Ecto neural progenitor cell (in vitro differentiated cells): Measurements from ENCODE around the gene WNT11.

Experiments
- DNase-seq: peaks from one replicate; pipeline ENCODE4 v3.0.0-alpha.2; 2018; ENCODE audit warnings: low spot score

WNT11 gene

DNA sequence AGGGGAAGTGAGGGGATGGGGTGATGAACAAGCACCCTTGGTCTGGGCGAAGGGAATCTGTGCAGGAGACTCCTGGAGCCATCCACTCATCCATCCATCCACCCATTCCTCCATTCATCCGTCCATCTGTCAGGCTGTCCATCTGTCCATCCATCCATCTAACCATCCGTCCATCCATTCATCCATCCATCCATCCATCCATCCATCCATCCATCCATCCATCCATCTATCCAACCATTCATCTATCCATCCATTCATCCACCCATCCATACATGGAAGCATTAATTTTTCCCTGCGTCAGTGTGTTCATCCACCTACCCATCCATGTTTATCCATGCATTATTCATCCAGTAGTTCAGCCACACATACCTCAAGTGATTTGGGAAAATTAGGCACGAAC, 32.0 kb downstream of the WNT11 start:
- no peak for DNase-seq

DNA sequence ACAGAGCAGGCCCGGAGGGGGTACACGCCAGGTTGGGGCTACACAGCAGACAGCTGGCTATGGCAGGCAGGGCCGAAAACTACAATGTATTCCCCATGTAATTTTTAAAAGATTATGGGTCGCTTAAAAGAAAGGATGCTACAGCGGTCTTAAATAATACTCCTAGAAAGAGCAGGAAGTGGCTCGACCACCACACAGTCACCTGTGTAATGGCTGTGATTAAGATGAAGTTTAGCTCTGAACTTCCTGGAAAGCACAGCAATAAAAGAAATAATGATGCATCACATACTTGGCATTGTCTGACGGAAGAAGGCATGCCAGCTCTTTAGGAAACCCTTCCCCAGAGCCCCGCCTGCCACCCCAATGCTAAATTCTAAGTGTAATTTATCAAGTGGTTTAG, 32.6 kb downstream of the WNT11 start:
- no peak for DNase-seq

DNA sequence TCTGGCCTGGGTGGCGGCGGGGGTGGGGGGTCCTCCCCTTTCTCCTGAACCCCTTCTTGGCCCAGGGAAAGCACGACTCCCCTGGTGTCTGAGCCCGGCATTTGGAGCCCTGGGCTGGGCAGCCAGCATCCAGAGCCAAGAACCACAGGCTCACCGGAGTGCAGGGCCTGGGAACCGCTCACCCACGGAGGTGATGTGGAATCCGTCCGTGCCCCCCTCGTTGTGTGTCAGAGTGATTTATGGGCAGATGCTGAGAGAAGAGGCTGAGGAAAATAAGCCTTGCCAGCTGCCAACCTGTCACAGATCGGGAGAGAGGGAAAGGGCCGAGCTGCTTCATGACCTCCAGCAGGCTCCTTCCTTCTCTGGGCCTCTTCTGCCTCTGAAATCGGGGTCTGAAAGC, 33.7 kb downstream of the WNT11 start:
- DNase-seq = no peak

DNA sequence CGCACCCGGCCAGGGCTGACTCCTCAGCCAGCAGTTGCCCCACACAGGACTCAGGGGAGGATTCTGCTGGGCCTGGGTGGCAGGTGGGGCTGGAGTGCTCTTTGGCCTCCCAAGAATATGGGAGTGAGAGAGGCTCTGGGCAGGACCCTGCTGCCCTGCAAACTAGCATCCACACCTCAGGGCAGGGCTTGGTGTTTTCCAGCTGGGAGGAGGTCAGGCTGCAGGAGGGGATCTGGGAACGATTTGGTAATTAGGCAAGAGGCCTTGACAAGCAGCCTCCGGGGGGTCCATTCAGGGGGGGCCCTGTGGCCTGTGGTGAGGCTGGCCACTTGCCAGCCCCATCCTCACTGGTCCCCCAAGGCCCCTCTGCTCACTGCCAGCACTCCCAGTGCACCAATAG, 35.8 kb downstream of the WNT11 start:
- DNase-seq = no peak

DNA sequence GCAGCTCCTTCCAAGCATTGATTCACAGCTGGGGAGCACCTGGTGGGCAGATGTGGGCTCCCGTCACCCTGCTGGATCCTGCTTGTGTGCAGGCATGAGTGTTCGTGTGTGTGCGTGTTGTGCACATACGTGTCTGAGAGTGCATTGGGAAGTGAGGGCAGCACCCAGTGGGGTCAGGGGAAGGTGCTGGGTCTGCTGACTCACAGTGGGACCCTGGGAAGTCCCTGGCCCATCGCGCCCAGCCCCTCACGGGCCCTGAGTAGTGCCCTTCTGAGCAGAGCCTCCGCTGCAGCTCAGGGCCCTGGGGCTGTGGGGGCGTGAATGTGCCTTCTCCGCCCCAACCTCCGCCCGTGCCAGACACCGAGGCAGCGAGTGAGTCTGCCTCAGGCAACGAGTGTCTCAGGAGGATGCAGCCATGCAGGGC, 36.8 kb downstream of the WNT11 start:
- no peak for DNase-seq

DNA sequence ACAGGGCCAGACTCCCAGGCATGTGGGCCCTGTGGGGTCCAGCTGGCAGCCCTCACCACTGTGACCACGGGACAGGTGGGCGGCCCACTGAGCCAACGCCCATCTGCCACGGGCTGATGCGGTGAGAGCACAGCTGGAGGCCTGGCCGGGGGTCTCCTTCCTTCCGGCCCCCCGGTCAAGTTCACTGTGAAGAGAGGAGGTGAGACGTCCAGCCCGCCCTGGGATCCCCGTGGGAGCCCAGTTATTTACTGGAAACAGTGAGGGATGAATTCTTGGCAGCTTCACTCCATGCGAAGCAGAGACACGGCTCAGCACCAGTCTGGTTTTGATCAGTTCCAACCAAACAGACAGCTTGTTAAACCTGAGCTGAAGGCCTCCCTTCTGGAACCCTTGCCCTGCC, 38.7 kb downstream of the WNT11 start:
- no peak for DNase-seq

DNA sequence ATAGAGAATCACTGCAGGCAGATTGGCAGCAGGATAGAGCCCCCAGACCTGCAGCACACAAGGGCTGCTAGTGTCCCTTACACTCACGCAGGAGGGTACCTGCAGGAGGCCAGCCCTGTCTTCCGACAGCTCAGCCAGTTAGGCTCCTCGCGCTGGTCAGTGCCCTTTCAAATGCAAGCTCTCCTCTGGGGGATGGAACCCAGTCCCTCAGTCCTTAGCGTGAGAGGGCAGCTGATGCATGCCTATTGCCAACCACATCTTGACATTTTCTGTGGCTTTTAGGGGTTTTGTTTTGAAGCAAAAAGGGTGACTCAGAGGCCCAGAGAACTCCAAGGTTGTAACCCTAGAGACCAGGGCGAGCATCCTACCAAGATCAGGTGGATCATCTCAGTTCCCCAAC, 40.0 kb downstream of the WNT11 start:
- no peak for DNase-seq

DNA sequence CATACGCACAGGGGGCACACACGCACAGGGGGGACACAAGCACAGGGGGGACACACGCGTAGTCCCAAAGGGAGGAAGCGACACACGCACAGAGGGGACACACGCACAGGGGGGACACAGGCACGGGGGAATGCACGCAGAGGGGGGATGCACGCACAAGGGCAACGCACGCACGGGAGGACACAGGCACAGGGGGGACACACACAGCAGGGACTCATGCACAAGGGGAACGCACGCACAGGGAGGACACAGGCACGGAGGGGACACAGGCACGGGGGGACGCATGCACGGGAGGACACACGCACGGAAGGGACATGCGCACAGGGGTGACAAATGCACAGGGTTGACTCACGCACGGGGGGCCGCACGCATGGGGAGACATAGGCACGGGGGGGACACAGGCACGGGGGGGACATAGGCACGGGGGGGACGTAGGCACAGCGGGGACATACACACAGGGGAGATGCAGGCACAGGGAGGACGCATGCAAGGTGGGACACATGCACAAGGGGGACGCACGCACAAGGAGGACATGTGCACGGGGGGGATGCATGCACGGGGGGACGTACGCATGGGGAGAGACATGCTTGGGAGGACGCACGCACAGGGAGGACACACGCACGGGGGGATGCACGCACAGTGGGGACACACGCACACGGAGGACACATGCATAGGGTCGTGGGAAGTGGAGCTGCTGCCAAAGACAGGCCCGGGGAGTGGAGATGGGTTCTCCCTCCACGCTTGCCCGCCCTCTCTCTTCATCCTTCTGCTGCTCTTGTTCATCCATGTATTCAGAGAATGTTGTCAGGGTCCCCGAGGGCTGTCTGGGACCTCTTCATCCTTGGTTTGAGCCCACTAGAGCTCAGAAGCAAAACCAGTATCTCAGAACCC, 41.2 kb downstream of the WNT11 start:
- DNase-seq = no peak

DNA sequence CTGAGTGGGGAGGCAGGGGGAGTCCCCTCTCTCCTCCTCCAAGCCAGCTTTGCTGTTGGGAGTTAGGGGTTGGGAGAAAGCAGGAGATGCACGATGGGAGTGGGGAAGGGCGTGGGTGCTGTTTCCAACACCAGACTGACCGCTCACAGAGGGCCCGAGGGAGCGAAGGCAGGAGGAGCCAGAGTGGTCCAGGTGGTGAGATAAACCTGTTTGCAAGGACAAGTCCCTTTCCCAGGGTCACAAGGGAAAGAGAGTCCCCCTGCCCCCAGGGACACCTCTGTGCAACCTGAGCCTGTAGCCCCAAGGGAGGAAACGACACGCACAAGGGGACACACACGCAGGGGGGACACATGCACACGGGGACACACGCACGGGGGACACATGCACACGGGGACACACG, 42.2 kb downstream of the WNT11 start:
- DNase-seq = no peak

DNA sequence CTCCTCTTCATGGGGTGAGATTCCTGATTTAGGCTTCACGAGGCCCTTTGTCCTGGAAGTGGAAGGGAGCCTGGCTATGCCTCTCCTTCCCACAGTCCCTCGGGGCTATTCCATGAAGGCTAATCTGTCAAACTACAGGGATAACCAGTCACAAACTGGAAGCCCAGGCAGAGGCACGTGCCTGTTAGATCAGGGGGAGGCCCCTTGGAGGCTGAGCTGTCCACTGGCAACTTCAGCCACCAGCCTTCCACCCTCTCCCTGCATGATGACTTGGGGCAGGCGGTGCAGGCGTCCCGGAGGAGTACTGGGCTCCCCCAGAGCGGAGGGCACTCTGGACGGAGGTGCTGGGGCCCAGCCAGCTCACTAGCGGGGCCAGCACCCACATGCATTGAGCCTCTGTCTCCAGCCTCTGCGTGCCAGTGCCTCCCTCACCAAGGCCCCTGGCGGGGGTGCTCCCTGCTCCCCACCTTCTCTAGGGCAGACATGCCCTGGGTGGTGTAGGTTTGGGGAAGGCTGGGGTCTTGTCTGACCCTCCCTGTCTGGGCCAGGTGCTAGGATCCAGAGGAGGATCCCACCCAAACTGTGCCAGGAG, 42.9 kb downstream of the WNT11 start:
- DNase-seq = no peak

DNA sequence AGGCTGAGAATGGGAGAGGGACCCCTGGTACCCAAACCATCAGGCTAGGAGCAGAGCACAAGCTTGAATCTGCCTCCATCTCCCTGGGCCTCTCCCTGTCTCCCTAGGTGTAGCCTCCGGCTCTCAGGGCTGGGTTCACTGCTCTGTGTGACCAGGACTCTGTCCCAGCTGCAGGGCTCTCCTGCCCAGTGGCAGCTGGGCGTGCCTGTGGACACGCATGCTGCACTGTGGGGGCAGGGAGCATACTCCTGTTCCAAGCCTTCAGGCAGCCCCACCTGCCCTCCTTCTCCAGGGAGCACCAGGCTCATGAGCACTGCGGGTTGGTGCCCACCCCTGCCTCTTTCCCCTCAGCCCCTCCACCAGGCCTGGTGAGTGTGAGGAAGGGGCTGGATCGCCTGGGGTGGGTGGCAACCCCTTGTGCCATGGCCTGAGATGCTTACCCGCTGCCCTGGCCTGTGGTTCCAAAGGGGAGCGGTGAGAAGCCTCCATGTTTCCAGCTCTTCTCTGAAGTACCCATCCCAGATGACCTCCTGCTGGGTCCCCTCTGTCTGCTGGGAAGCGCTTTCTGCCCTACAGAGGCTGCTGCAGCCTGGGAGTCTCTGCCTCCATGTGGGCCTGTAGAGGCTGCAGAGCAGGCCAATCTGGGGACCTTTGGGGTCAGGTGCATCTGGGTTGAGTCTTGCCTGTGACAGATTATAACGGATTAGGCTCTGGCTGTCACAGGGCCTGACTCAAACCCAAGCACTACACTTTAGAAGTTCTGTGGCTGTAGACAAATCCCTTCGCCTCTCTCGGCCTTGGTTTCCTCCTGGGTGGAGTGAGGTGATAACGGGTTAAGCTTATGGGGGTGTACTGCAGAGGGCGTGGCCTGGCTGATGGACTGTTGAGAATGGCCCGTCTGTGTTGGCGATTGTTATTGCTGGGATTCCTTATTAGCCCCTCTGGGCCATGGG, 43.7 kb downstream of the WNT11 start:
- DNase-seq = no peak

DNA sequence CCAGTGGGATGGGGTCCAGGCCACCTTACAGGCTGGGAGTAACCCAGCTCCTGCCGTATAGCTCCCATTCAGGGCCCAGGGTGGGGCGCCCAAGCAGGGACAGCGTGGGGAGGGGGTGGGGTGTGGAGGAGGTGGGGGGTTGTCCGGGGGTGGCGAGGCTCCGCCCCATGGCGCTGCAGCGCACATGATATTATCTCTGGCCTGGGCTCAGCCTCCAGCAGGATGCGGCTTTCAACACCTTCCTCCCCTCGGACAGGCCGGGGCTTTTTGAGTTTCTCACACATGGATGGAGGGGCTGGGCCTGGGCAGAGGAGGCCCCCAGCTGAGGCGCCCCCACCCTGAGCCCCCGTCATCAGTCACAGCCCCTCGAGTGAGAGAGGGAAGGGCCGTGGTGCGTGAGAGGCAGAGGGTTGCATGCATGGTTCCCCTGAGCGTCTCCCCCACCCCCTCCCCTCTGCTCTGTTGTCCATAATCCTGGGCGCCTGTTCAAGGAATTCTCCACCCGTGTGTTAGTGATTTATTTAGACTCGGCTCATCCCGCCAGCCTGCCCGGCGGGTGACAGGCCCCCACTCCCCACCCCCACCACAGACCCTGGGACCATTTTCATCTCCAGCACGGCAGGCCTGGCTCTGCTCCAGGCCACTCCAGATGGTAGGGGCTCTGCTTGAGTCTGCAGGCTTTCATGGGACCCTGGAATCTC, 44.9 kb downstream of the WNT11 start:
- no peak for DNase-seq

DNA sequence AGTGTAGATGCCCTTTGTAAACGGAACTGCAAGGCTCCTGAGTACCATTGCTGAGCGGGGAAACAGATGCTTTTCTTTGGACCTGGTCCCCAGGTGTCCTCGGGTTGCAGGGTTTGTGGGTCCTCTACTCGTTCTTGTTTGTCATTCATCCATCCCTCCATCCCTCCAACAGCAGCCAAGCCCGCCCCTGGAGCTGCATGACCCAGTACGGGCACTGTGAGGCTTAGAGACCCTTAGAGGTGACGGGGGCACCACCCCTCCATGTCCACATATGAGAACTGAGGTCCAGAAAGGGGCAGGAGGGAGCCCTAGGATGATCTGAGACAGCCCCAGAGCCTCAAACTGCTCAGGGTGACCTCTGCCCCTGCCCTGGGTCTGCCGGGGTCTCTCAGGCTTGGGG, 45.4 kb downstream of the WNT11 start:
- DNase-seq = no peak

DNA sequence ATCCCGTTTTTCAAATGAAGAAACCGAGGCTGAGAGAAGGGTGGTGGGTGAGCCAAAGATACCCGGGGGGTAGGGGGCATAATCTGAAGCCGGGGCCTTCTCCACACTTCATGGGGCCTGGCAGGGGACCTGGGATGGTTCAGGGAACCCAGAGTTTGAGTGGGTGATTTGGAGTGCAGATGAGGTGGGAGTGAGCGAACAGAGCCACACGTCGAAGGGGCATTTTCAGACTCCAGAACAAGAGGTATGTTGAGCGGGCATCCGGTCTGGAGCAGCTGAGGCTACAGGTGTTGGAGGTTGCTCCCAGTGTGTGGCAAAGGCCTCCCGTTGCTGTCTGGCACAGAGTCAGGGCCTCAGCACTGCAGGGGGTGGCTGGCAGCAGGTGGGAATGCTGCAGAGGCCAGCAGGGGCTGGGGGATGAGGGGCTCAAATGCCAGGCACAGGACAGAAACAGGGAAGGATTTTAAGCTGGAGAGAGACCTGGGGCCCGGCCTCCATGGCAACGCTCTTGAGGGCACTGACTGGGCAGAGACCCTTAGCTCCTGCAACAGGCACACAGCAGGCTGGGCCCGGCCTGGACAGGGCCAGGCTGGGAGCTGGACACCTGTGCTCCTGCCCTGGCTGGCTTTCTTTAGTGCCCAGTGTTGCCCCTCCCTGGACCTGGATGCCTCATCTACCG, 46.2 kb downstream of the WNT11 start:
- DNase-seq = no peak

DNA sequence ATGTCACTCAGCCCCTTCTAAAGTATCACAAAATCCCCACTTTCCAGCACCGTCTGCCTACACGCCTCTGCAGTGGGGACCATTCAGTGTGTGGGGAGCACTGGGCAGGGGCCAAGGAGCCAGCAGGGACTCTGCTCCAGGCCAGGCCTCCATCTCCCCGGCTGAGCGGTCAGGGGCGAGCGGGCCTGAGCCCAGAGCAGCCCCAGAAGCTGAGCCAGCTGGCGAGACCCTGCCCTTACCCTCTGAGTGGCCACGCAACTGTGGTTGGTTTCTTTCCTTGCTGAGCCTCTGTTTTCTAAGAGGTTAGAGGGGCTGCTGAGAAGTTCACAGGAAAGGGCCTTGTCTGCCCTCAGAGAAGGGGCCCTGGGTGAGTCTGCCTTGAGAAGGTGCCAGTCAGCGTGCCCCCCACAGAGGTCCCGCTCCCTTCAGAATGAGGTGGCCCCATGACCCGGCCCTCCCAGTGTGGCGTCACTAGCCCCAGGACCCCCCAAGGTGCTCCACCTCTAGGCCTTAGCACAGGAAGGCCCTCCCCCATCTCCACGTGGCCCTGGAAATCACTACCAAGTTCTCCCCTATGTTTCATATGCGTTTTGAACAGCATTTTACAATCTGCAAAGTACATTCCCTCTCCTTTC, 46.9 kb downstream of the WNT11 start:
- no peak for DNase-seq

DNA sequence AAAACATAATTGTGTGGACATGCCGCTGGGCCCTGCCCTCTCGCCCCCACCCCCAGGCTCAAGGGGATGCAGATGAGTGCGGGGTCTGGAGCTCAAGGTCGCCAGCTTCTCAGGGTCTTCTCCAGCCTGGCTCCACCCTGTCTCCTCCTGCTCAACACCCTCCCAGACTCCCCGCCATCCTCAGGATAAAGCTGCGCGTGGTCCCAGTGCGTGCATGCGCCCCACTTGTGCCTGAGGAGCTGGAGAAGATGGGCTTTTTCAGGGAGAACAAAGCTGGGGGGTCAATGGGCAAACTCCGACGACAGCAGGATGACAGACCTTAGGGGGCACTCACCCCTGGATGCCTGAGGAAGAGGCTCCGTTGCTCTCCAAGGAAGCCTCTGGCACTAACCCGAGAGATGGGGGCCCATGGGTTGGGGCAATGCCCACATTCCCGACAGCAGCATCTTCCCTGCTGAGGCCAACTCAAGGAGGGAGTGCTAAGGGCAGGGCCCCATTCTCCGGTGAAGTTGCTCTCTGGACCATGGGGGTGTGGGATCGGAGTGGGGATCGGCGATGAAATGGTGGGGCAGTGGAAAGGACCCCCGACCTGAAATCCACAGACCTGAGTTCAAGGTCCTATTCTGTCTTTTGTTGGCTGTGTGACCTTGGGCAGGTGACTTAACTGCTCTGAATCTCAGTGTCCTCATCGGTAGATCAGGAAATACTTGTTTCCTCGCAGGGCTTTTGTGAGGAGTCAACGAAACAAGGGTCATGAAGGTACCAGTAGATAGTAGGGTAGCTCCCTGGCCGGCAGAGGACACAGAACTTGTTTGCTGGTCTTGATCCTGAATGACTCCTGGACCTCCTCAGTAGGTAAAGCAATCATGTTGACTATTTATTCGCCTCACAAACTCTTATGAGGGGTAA, 47.7 kb downstream of the WNT11 start:
- DNase-seq = no peak

DNA sequence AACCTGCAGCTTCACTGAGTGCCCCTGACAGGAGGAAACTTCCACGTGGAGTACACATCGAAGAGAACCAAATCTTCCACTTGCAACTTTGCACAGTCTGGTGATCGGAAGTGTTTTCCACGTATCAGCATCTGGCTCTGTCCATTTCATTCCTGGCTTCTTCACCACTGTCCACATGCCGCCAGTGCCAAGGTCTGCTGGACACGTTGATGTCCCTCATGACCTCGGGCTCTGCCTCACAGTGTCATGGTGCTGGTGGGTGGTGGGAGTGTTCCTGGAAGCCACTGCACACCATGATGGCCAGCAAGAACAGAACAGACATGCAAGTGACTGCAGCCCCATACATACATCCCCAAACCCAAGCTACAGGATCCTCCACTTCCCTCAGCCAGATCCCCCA, 48.4 kb downstream of the WNT11 start:
- no peak for DNase-seq

DNA sequence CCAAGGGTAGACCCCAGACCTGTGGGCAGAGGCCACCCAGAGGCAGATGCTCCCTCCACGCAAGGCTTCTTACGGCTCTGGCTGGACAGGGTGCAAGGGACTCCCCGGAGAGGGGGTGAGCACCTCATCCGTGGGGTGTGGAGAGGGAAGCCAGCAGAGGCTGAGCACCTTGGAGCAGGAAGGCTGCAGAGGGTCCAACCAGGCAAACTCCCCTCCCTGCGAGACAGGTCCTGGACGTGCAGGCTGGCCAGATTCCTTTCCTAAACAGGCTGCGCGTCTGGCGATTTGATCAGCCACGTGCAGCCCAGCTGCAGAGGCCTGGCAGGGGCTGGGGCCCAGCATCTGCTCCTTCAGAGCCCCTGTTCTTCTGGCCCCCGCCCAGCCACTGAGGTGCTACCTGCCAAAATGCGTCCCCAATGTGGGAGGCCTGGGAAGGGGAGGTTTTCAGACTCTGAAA, 49.3 kb downstream of the WNT11 start:
- no peak for DNase-seq

DNA sequence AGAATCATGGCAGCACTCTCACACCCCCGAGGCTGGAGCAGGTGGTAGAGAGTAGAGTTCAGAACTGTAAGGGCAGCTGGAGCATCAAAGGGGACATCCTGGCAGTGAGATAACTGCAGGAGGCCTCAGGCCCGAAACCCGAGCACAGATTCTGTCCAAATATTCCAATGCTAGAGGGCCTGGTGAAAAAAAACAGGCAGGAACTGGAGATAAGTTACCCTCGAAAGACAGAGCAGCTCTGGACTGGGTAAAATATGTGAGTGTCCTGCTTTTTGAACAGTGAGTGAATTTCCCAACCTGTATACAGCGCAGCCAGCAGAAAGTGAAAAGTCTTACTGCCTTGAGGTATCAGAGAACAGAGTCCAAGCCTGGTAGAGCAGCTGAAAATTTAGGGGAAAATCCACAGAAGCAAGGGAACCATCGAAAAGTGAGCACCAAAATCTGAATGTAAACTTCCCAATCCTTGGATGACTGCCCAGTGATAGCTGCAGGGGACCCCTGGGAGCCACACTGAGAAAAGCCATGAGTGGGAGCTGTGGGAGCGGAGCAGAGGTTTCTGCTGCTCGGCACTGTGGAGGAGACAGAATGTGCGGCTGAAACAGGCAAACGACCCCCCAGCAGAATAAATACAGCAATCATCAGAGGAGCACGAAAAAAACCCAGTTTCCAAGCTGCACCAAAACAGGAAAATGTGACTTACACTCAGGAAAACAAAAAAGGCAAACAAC, 50.6 kb downstream of the WNT11 start:
- no peak for DNase-seq
